ENCODE measurements around the gene PCDHA9.

GRCh38 chr5:140823475-140823874, 24.7 kb upstream of the PCDHA9 start:
- TF ChIP-seq EZH2 (IDR thresholded peaks at IDR 0.05; ENCODE audit: borderline replicate concordance, low read depth, low read length, severe bottlenecking) (no peak), CTCF (IDR thresholded peaks at IDR 0.05; ENCODE audit: borderline replicate concordance, extremely low read depth, low read length, poor library complexity, severe bottlenecking) (no peak)
